ENCODE data around the gene UCHL3. TPM values are rescaled to one million over a fixed set of nuclear protein-coding genes. Genes with fewer than 3 reads are reported as not detected.

UCHL3 gene
- polyA plus RNA-seq, 3 donors = 22.4 to 66.8 (median 51.8) TPM

DNA sequence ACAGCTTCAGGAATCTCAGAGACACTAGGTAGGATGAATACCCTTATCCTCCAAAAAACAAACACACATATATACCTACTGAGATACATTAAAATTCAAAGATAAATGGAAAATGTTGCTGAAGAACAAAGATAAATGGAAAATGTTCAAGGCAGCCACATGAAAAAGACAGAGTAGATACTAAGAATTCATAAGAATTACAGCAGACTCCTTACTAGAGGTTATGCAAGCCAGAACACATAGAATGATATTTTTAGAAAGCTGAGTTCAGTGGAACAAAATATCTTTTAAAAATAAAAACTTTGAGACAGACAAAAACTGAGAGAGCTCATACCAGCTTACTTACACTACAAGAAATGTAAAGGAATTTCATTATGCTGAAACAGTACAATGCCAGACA lies 35.6 kb downstream of the UCHL3 start:
- H4K20me1 ChIP-seq (ENCODE audit: insufficient read depth, low read length) = no peaks in the 10 kb centered on the region
- H3K36me3 ChIP-seq (replicated peaks in 1 of 2; ENCODE audit: control insufficient read depth in 1 of 2, insufficient read depth in 2 of 2, low read length in 2 of 2) = peaks cover 19 to 58% of the 10 kb centered on the region in 2 donors
- Mint-ChIP-seq H3K36me3 (peaks cover 47 to 49% of the 10 kb centered on the region in 2 donors), H3K4me3 (no peak overlapping the region), H3K9me3 (peaks cover 9 to 21% (median 15%) of the 10 kb centered on the region in 7 donors), H3K27me3 (ENCODE audit: low read depth in 3 of 3) (no peaks in the 10 kb centered on the region), H3K4me1 (peaks cover 4% of the 10 kb centered on the region), H3K27ac (no peak overlapping the region)
- H3K4me3 ChIP-seq (replicated peaks in 1 of 3; ENCODE audit: low read depth in 2 of 3, low read length in 3 of 3) = no peak overlapping the region
- H3K27ac ChIP-seq (ENCODE audit: low read depth in 1 of 2, low read length in 2 of 2) = no peak overlapping the region
- no peaks in the 10 kb centered on the region for H3K79me2 ChIP-seq (ENCODE audit: insufficient read depth, low read length)
- peaks cover 9 to 14% of the 10 kb centered on the region in 2 donors for H3K9me3 ChIP-seq (replicated peaks in 1 of 2; ENCODE audit: control insufficient read depth in 1 of 2, insufficient read depth in 1 of 2, low read length in 2 of 2)
- intact Hi-C loops (cut with micrococcal nuclease) = no loop called here
- no peak overlapping the region for H3K9ac ChIP-seq (ENCODE audit: insufficient read depth, low read length, poor library complexity, severe bottlenecking)
- no peak overlapping the region for H3K4me2 ChIP-seq (replicated peaks; ENCODE audit: extremely low read depth, low read length, poor library complexity, severe bottlenecking)
- DNase-seq = no peak
- H3K27me3 ChIP-seq (ENCODE audit: control insufficient read depth in 2 of 2, insufficient read depth in 2 of 2, low read length in 2 of 2) = no peaks in the 10 kb centered on the region
- TF ChIP-seq, protein P1, sequence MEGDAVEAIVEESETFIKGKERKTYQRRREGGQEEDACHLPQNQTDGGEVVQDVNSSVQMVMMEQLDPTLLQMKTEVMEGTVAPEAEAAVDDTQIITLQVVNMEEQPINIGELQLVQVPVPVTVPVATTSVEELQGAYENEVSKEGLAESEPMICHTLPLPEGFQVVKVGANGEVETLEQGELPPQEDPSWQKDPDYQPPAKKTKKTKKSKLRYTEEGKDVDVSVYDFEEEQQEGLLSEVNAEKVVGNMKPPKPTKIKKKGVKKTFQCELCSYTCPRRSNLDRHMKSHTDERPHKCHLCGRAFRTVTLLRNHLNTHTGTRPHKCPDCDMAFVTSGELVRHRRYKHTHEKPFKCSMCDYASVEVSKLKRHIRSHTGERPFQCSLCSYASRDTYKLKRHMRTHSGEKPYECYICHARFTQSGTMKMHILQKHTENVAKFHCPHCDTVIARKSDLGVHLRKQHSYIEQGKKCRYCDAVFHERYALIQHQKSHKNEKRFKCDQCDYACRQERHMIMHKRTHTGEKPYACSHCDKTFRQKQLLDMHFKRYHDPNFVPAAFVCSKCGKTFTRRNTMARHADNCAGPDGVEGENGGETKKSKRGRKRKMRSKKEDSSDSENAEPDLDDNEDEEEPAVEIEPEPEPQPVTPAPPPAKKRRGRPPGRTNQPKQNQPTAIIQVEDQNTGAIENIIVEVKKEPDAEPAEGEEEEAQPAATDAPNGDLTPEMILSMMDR (IDR thresholded peaks at IDR 0.05) = no peak
- no peak overlapping the region for H2AFZ ChIP-seq (ENCODE audit: insufficient read depth, low read depth, low read length, poor library complexity, severe bottlenecking)
- no peaks in the 10 kb centered on the region for H3K4me1 ChIP-seq (ENCODE audit: control insufficient read depth in 1 of 2, insufficient read depth in 2 of 2, low read length in 2 of 2)

DNA sequence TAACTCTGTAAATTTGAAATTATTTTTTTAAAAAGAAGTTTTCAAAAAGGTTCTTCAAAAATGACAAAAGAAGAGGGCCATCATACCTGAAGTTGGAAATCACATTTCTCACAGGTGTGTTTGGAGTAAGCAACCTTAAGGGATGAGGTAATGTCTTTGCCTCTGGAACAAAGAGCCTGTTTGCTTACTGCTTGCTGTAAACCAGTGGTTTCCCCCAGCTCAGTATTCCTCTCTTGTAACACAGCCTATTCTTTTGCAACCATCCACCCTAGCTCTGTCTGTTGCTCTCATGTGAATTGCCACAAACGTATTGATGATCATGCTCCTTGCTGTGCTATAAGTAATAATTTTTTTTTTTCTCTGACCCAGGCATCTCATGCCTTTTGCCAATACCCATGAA lies 38.1 kb downstream of the UCHL3 start:
- no peak for DNase-seq
- intact Hi-C loops (cut with micrococcal nuclease) = no loop called here
- Histone ChIP-seq H3K4me2 (replicated peaks; ENCODE audit: extremely low read depth, low read length, poor library complexity, severe bottlenecking) (no peak overlapping the region), H3K36me3 (replicated peaks in 1 of 2; ENCODE audit: control insufficient read depth in 1 of 2, insufficient read depth in 2 of 2, low read length in 2 of 2) (peaks cover 21 to 48% of the 10 kb centered on the region in 2 donors), H3K9me3 (replicated peaks in 1 of 2; ENCODE audit: control insufficient read depth in 1 of 2, insufficient read depth in 1 of 2, low read length in 2 of 2) (peaks cover 9 to 14% of the 10 kb centered on the region in 2 donors), H3K79me2 (ENCODE audit: insufficient read depth, low read length) (no peaks in the 10 kb centered on the region), H3K4me1 (ENCODE audit: control insufficient read depth in 1 of 2, insufficient read depth in 2 of 2, low read length in 2 of 2) (no peaks in the 10 kb centered on the region), H3K4me3 (replicated peaks in 1 of 3; ENCODE audit: low read depth in 2 of 3, low read length in 3 of 3) (no peak overlapping the region), H2AFZ (ENCODE audit: insufficient read depth, low read depth, low read length, poor library complexity, severe bottlenecking) (no peak overlapping the region), H4K20me1 (ENCODE audit: insufficient read depth, low read length) (no peaks in the 10 kb centered on the region), H3K9ac (ENCODE audit: insufficient read depth, low read length, poor library complexity, severe bottlenecking) (no peak overlapping the region), H3K27ac (ENCODE audit: low read depth in 1 of 2, low read length in 2 of 2) (no peak overlapping the region), H3K27me3 (ENCODE audit: control insufficient read depth in 2 of 2, insufficient read depth in 2 of 2, low read length in 2 of 2) (no peaks in the 10 kb centered on the region)
- H3K27me3 Mint-ChIP-seq (ENCODE audit: low read depth in 3 of 3) = no peaks in the 10 kb centered on the region
- no peak overlapping the region for H3K27ac Mint-ChIP-seq
- H3K9me3 Mint-ChIP-seq = peaks cover 9 to 21% (median 15%) of the 10 kb centered on the region in 7 donors
- TF ChIP-seq, protein P1 (IDR thresholded peaks at IDR 0.05) = no peak
- no CpG with 5 or more reads among the region's 1 CpG for WGBS (ENCODE audit: insufficient coverage)
- H3K36me3 Mint-ChIP-seq = peaks cover 45 to 46% of the 10 kb centered on the region in 2 donors
- H3K4me1 Mint-ChIP-seq = peaks cover 4% of the 10 kb centered on the region
- no peak overlapping the region for H3K4me3 Mint-ChIP-seq

All from CD14-positive monocyte (primary cell).